ENCODE results near the gene POLR1A. TPM values are rescaled to one million over a fixed set of nuclear protein-coding genes. Genes with fewer than 3 reads are reported as not detected.
A peak's percentile ranks its signal among the peaks of the same experiment; 100 is the strongest.

Gene POLR1A
- total and polyA plus RNA-seq, 10 donors = 1.8 to 39.0 (median 20.1) TPM

GRCh38 chr2:85999061-85999831, 106.4 kb downstream of the POLR1A start:
- H3K27ac ChIP-seq = peak overlapping the region; percentile 74 to 92 (median 86)
- peaks cover 60 to 72% (median 70%) of the 10 kb centered on the region in 6 donors for H3K4me1 ChIP-seq
- peak; percentile 77 for DNase-seq
- no peak for TF ChIP-seq POLR2AphosphoS5 (IDR thresholded peaks at IDR 0.05)
- no peak for TF ChIP-seq CTCF (IDR thresholded peaks at IDR 0.05 in 8 of 11, conservative IDR thresholded peaks at IDR 0.05 in 3 of 11)
- no peak for TF ChIP-seq POLR2A (IDR thresholded peaks at IDR 0.05)
- WGBS, 5 donors = 29 to 37% (median 35%) methylated on average over 8 of the region's 8 CpGs
- H3K27me3 ChIP-seq (replicated peaks in 1 of 7) = no peaks in the 10 kb centered on the region
- intact Hi-C loops (cut with DNase I; ENCODE audit: low total_unique reads) = no loop called here
- no peaks in the 10 kb centered on the region for H3K36me3 ChIP-seq
- H3K4me3 ChIP-seq = no peak overlapping the region
- no peaks in the 10 kb centered on the region for H3K9me3 ChIP-seq

DNA sequence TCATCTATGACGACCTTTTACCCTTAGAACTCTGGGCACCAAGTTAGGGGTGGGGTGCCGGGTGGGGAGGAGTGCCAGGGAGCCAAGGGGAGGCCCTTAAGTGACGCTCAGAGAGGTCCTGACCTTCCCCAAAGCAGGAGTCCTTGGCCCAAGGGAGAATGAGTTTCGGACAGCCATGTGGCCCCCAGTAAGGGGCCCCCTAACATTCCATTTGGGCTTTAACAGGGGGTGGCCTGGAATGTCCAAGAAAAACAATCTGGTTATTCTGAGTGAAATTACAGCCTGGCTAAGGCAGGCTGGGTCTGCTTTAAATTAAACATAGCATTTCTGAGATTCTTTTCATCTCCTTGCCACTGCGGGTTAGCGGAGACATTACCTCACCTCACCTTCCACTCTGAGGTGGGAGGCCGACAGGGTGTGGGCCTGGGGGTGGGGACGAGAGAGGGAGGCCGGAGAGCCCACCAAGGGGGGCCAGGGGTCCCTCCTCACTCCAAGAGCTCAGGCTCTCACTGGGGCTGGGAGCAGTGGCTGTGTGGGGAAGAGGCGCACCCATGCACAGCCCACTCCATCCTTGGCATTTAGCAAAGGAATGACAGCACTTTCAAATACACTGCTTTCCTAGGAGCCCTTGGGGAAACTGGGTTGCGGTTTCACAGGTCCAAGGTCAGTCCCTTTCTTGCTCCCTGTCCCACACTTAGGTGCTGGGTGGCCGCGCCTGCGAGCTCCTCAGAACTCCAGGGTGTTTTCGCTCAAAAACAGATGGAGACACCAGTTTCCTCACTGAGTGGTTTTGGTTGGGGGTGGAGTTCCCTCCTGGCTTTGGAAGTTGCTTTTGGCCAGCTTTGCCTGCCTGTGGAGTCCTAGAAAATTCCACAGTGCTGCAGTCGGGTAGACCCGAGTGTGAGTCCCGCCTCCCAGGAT, 107.4 kb downstream of the POLR1A start:
- no peaks in the 10 kb centered on the region for H3K9me3 ChIP-seq
- H3K36me3 ChIP-seq = no peaks in the 10 kb centered on the region
- H3K27me3 ChIP-seq (replicated peaks in 1 of 7) = no peaks in the 10 kb centered on the region
- 63 to 79% (median 67%) methylated on average over 12 to 18 of the region's 18 CpGs for WGBS, 5 donors
- no peak for TF ChIP-seq CTCF (IDR thresholded peaks at IDR 0.05 in 8 of 11, conservative IDR thresholded peaks at IDR 0.05 in 3 of 11)
- TF ChIP-seq POLR2AphosphoS5 (IDR thresholded peaks at IDR 0.05) = no peak
- TF ChIP-seq POLR2A (IDR thresholded peaks at IDR 0.05) = no peak
- H3K4me3 ChIP-seq = no peak overlapping the region
- H3K27ac ChIP-seq = peak overlapping the region; percentile 74 to 92 (median 86)
- DNase-seq = peak; percentile 77
- peaks cover 69 to 81% (median 79%) of the 10 kb centered on the region in 6 donors for H3K4me1 ChIP-seq
- intact Hi-C loops (cut with DNase I; ENCODE audit: low total_unique reads) = no loop called here

- Histone ChIP-seq H3K4me1 (peaks cover 70 to 90% (median 87%) of the 10 kb centered on the region in 6 donors), H3K4me3 (no peak overlapping the region), H3K9me3 (no peaks in the 10 kb centered on the region), H3K27ac (peak overlapping the region in 7 of 8 donors; percentile 78 to 92 (median 87)), H3K36me3 (no peaks in the 10 kb centered on the region), H3K27me3 (replicated peaks in 1 of 7) (no peaks in the 10 kb centered on the region)
- WGBS, 5 donors = 85 to 93% (median 86%) methylated on average over 7 of the region's 7 CpGs
- TF ChIP-seq CTCF (IDR thresholded peaks at IDR 0.05 in 8 of 11, conservative IDR thresholded peaks at IDR 0.05 in 3 of 11) = no peak
- TF ChIP-seq POLR2A (IDR thresholded peaks at IDR 0.05) = no peak
- peak in 1 of 3 donors; percentile 25 for TF ChIP-seq POLR2AphosphoS5 (IDR thresholded peaks at IDR 0.05)
- intact Hi-C loops (cut with DNase I; ENCODE audit: low total_unique reads) = no loop called here
- DNase-seq = peak; percentile 68
Observed at GRCh38 chr2:85997017-85997970, 108.4 kb downstream of the POLR1A start.
